ENCODE measurements around the gene SCRT2. TPM values are rescaled to one million over a fixed set of nuclear protein-coding genes. Genes with fewer than 3 reads are reported as not detected.

Gene SCRT2
- total and polyA plus RNA-seq, 10 donors: 0.09 TPM; not detected in 9

DNA sequence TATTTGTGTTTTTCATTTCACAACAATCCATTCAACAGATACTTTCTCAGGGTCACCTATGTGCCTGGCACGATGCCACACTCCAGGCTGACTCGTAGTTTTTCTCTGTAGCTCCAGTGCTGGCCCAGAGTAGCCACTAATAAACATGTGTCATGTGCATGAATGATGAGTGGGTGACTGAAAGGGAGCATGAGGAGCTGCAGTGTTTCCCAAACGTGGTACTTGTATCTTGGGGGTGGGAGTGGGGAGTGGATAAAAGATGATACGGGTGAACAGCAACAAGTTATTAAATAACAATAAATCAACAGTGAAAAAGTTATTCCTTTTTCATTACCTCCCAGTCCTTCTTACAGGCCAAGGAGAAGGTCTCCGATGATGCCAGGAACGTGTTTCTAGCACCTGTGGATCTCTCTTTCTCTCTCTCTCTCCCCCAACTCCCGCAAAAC is 39.7 kb downstream of the SCRT2 start:
- TF ChIP-seq, protein P1, sequence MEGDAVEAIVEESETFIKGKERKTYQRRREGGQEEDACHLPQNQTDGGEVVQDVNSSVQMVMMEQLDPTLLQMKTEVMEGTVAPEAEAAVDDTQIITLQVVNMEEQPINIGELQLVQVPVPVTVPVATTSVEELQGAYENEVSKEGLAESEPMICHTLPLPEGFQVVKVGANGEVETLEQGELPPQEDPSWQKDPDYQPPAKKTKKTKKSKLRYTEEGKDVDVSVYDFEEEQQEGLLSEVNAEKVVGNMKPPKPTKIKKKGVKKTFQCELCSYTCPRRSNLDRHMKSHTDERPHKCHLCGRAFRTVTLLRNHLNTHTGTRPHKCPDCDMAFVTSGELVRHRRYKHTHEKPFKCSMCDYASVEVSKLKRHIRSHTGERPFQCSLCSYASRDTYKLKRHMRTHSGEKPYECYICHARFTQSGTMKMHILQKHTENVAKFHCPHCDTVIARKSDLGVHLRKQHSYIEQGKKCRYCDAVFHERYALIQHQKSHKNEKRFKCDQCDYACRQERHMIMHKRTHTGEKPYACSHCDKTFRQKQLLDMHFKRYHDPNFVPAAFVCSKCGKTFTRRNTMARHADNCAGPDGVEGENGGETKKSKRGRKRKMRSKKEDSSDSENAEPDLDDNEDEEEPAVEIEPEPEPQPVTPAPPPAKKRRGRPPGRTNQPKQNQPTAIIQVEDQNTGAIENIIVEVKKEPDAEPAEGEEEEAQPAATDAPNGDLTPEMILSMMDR (IDR thresholded peaks at IDR 0.05 in 8 of 11, conservative IDR thresholded peaks at IDR 0.05 in 3 of 11): no peak
- TF ChIP-seq POLR2AphosphoS5 (IDR thresholded peaks at IDR 0.05): no peak
- no peak for TF ChIP-seq POLR2A (IDR thresholded peaks at IDR 0.05)
- Histone ChIP-seq H3K9me3 (no peaks in the 10 kb centered on the region), H3K27me3 (replicated peaks in 1 of 7) (peaks cover 0 to 55% (median 0%) of the 10 kb centered on the region in 7 donors), H3K4me3 (no peak overlapping the region), H3K36me3 (no peaks in the 10 kb centered on the region), H3K27ac (no peak overlapping the region), H3K4me1 (no peaks in the 10 kb centered on the region)
- intact Hi-C loops (cut with DNase I; ENCODE audit: low total_unique reads): no loop called here
- no peak for DNase-seq
- 58 to 72% (median 65%) methylated on average over 7 of the region's 7 CpGs for WGBS, 5 donors

DNA sequence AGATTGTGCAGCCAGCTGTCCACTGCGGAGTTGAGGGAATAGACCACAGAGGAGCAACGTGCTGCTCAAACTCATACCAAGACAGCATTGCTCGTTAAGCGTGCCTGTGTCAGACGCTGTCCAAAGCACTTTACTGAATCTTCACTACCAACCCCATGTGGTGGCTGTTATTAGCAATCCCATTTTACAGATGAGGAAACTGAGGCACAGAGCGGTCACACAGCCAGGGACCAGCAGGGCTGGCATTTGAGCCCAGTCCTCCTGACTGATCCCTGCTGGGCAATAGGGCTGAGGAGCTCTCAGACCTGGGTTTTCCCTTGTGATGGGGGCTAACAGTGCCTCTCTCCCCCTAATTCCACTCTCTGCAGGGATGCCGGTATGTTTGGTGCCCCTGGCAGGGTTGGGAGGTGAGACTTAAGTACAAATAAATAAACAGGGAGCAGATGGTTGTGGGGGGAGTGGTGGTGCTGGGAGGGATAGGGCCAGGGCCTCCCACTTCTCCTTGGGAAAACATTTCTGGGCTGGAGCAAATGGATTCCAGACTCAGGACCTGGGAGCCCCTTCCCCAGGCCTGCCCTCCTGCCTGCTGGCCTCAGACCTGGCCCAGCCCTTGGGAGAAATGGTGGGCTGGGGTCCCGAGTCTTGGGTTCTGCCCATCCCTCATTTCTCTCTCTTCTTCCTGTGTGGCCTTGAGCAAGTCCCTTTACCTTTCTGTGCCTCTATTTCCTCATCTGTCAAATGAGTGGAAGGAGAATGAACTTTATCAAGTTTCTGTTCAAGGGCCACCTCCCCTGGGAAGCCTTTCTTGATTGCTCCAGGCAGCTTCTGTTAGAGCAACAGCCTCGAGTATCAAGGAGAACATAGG is 40.3 kb downstream of the SCRT2 start:
- Histone ChIP-seq H3K27me3 (replicated peaks in 1 of 7) (peaks cover 0 to 48% (median 0%) of the 10 kb centered on the region in 7 donors), H3K27ac (no peak overlapping the region), H3K36me3 (no peaks in the 10 kb centered on the region), H3K4me1 (no peaks in the 10 kb centered on the region), H3K4me3 (no peak overlapping the region), H3K9me3 (no peaks in the 10 kb centered on the region)
- intact Hi-C loops (cut with DNase I; ENCODE audit: low total_unique reads): no loop called here
- WGBS, 5 donors: 75 to 85% (median 77%) methylated on average over 9 of the region's 9 CpGs
- no peak for DNase-seq
- TF ChIP-seq POLR2A (IDR thresholded peaks at IDR 0.05): no peak
- no peak for TF ChIP-seq POLR2AphosphoS5 (IDR thresholded peaks at IDR 0.05)
- TF ChIP-seq, protein P1 (IDR thresholded peaks at IDR 0.05 in 8 of 11, conservative IDR thresholded peaks at IDR 0.05 in 3 of 11): no peak

DNA sequence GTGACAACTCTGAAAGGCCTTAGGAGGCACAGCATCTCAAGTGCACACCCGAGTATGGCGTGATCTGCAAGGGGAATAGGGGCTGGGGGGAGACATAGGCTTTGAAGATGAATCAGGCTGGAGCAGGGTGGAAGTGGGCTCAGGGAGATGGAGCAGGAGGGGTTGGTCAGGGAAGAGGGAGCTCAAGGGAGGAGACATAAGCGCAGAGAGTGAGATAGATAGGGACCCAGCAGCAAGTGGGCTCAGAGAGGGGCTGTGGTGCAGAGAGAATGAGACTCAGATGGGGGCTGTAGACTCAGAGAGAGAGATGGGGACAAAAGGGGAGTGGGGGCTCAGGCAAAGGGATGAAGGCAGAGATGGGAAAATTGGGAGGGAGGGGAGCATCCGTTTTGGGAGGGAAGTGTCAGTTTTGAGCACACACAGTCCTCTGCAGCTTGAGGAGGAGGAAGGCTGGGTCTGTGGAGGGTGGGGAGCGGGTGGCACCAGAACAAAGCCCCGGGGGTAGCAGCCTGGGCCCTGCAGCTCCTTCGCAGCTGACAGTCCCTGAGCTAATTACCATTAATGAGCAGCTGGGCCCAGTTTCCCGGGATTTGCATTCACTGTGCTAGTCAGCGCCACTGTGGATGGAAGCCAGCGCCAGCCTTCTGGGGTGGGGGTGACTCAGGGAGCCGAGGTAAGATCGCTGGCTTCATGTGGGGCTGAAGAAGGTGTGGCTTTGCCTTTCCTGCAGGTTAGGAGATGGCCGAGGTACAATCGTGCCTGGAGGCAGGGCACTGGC is 41.3 kb downstream of the SCRT2 start:
- WGBS, 5 donors: 64 to 88% (median 73%) methylated on average over 9 to 14 of the region's 14 CpGs
- TF ChIP-seq, protein P1 (IDR thresholded peaks at IDR 0.05 in 8 of 11, conservative IDR thresholded peaks at IDR 0.05 in 3 of 11): no peak
- no peak for TF ChIP-seq POLR2A (IDR thresholded peaks at IDR 0.05)
- no peak for TF ChIP-seq POLR2AphosphoS5 (IDR thresholded peaks at IDR 0.05)
- H3K27ac ChIP-seq: no peak overlapping the region
- H3K36me3 ChIP-seq: no peaks in the 10 kb centered on the region
- no peak overlapping the region for H3K4me3 ChIP-seq
- H3K4me1 ChIP-seq: no peaks in the 10 kb centered on the region
- H3K9me3 ChIP-seq: no peaks in the 10 kb centered on the region
- no peak for DNase-seq
- peaks cover 0 to 48% (median 0%) of the 10 kb centered on the region in 7 donors for H3K27me3 ChIP-seq (replicated peaks in 1 of 7)
- intact Hi-C loops (cut with DNase I; ENCODE audit: low total_unique reads): no loop called here

- no peaks in the 10 kb centered on the region for H3K4me1 ChIP-seq
- H3K36me3 ChIP-seq: no peaks in the 10 kb centered on the region
- intact Hi-C loops (cut with DNase I; ENCODE audit: low total_unique reads): no loop called here
- no peaks in the 10 kb centered on the region for H3K9me3 ChIP-seq
- 28 to 90% (median 78%) methylated on average over 1 of the region's 1 CpG for WGBS, 5 donors
- no peak for DNase-seq
- peaks cover 0 to 42% (median 0%) of the 10 kb centered on the region in 7 donors for H3K27me3 ChIP-seq (replicated peaks in 1 of 7)
- no peak for TF ChIP-seq POLR2A (IDR thresholded peaks at IDR 0.05)
- no peak for TF ChIP-seq POLR2AphosphoS5 (IDR thresholded peaks at IDR 0.05)
- TF ChIP-seq, protein P1 (IDR thresholded peaks at IDR 0.05 in 8 of 11, conservative IDR thresholded peaks at IDR 0.05 in 3 of 11): no peak
- no peak overlapping the region for H3K4me3 ChIP-seq
- H3K27ac ChIP-seq: no peak overlapping the region
These were observed 44.5 kb downstream of the SCRT2 start for GRCh38 chr20:631101-631500.

Data from spleen (tissue), 11 donors.